Mesangial cell (primary cell): ENCODE measurements around the gene OGDH. TPM values are rescaled to one million over a fixed set of nuclear protein-coding genes. Genes with fewer than 3 reads are reported as not detected.

Experiments
- total RNA-seq: library from RNA; depleted of rRNA; stranded (reverse); fragments of >200 nt; gene quantifications from 2 replicates; pipeline ENCODE4 v1.2.3, GENCODE V29; 2015

The OGDH gene
- 90.9 and 105 TPM in 2 replicates for total RNA-seq

DNA sequence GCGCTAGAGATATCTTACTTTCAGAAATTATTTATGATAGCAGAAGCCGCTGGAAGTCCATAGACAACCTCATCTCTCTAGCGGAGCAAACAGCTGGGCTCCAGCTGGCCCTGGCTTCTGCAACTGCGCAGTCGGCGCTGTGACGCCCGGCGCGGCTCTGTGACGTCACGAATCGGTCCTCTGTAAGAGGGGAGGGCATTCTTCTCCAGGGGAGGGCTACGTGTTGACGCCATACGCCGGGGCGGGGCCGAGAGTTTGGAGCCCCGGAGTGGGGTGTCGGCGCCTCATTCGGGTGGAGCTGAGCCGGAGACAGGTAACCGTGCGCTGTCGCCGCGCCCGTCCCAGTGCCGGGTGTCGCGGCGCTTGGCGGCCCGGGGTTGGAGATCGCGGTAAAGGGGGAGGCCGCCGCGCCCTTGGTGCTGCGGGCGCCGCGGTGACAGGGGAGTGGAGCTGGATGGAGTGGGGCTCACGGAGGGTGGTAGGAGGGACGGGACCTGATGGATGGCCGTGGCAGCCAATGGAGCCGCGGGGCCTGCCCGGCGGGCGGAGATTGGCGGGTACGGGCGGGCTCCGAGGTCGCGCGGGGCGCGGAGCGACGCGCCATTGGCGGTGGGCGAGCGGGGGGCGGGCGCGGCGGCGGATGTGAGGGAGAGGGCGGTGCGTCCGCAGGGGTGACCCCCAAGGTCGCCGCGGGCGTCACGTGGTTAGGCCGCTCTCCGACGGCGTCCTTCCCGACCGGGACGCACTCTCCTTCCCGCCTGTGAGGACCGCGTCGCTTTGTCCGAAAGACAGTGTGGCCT lies at the start of gene OGDH:
TSS of gene OGDH (plus strand) at position 287 of the 800 bp plus-strand sequence. CDS start 17,717 bp downstream, outside the sequence.

DNA sequence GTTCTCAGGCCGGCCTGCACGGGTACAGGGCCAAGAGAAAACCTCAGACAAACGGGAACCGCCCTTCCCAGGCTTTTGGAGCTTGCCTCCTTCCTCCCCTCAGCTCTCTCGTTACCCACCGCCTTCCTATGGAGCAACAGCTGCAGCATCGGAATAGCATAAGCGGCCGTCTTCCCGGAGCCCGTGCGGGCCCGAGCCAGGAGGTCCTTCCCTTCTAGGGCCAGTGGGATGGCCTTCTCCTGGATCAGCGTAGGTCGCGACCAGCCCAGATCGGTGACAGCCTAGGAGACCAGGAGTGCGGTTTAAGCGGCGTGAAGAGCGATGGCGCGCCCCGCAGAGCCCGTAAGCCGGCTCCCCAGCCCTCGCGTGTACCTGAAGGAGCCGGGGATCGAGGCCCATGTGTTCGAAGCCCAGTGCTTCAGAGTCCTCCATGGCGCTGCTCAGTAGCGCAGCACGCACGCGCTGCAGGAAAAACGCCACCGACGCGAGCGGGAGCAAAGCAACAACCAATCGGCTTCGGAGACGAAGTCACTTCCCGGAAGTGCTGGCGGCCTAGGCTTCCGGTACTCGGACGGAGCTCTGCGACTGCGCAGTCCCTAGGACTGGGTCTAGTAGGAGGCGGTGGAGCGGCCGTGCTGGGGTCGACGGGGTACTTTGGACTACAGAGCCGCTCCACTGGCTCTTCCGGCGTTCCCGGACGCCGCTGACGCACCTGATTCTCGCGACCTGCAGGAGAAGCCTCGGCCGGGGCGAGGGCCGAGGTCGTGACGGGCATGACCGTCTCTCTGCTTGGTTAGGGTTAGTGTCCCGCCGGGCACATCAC lies 32.8 kb upstream of the OGDH start, which contains the start of gene DDX56:
TSS of gene DDX56 (minus strand) at position 445 of the 823 bp plus-strand sequence. CDS start at position 432, 13 bp downstream.

DNA sequence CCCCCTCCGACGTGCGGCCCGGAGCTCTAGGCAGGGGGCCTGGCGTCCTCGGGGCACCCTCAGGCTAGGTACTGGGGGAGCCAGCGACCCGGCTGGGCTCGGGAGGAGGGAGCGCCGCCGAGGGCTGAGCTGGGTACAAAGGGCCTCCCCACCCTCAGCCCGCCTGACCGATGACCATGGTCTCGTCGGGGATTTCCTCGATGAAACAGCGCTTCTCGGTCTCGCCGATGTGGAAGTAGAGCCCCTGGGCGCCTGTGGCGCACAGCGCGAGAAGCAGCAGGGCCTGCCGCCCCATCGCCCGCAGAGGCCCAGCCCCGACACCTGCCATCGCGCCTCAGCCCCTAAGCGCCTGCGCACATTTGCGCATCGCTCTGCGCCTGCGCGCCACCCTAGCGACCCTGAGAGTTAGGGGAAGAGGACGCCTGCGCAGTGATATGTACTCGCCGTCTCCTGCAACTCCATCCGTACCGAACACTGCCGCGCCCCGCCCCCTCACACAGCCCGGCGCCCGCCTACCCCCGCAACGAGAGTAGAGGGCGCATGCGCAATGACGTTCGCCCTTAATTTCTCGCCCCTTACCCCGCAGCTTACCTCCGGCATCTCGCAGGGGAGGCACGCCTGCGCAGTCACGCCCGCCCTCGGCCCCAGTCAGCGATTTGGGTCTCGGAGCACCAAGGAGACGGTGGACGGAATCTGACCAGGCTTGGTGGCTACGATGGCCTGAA lies 24.4 kb upstream of the OGDH start, which contains the start of gene TMED4:
TSS of gene TMED4 (minus strand) at position 353 of the 725 bp plus-strand sequence. CDS start at position 328, 25 bp downstream.

DNA sequence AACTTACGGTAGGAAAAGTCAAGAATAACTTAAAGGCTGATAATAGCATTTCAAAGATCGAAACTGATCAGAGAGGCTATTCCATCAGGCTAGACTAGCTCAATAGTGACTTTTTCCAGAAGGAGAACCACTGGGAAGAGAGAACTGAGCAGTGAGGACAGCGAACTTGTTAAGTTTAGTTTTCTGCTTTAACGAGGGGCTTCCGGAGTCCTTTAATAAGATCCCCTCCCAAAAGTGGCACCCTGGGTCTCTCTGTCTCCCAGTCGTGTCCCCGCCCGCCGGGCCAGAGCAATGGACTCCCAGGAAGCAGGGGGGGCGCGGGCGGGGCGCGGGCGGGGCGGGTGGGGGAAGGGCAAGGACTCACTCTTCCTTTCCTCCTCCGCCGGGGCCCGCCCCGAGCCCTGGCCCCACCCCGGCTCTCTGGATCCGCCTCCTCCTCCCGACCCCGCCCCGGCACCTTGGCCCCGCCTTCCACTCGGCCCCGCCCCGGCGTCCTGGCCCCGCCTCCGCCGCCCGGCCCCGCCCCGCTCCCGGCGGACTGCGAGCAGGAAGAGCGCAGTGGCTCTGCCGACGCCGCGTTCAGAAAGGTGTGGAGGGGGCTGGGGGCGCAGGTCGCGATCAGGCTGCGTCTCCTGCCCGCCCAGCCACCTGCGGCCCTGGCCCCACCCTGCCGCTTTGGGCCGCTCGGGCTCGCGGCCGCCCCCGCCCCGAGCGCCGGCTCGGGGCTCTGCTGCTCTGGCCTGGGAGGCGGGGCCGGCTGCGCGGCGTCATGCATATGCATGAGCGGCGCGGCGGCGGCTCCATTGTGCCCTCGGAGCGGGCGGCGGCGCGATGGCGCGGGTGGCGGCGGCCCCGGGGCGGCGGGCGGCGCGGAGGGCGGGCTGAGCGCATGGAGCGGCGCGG lies 141.9 kb downstream of the OGDH start, which contains the start of gene ZMIZ2:
TSS of gene ZMIZ2 (plus strand) at position 803 of the 903 bp plus-strand sequence. CDS start 7,403 bp downstream, outside the sequence.

Other genes with a start within 250 kb of the OGDH start
- 47.7 and 62.4 TPM in 2 replicates for gene NUDCD3, start 116.0 kb upstream of the OGDH start, total RNA-seq
- 0.33 and 1.1 TPM in 2 replicates for gene NPC1L1, start 65.3 kb upstream of the OGDH start, total RNA-seq
- gene DDX56, start 32.7 kb upstream of the OGDH start, total RNA-seq = 56.5 and 84.1 TPM in 2 replicates
- 60.5 and 95.6 TPM in 2 replicates for gene TMED4, start 24.4 kb upstream of the OGDH start, total RNA-seq
- 23.5 and 37.0 TPM in 2 replicates for gene ZMIZ2, start 142.2 kb downstream of the OGDH start, total RNA-seq
- 1,637 and 3,097 TPM in 2 replicates for gene PPIA, start 190.1 kb downstream of the OGDH start, total RNA-seq
- gene H2AZ2, start 241.5 kb downstream of the OGDH start, total RNA-seq = 105 and 178 TPM in 2 replicates